GM18861 (cell line): ENCODE results near the gene CDKN2A.
"Not testable (repeated sequence)": the region's sequence is repeated elsewhere in the genome, so short reads cannot be mapped to it uniquely, and the experiment has no call there.

Source experiments
- ATAC-seq: cut with Tn5 transposase; IDR thresholded peaks from one replicate; pipeline ENCODE4 v1.9.1; 2021; ENCODE audit not compliant: unreplicated experiment

The CDKN2A gene

GRCh38 chr9:21982861-21983560, 11.2 kb downstream of the CDKN2A start:
- no peak for ATAC-seq

- ATAC-seq, result no peak
These were observed 11.8 kb downstream of the CDKN2A start for GRCh38 chr9:21982391-21982790.

GRCh38 chr9:21976334-21976875, 17.8 kb downstream of the CDKN2A start:
- ATAC-seq, result no peak

- peak; percentile 49 for ATAC-seq
These were observed 19.3 kb downstream of the CDKN2A start for GRCh38 chr9:21974722-21975409.

GRCh38 chr9:21974343-21974721, 19.9 kb downstream of the CDKN2A start:
- ATAC-seq, result no peak

- ATAC-seq, result no peak
These were observed 21.8 kb downstream of the CDKN2A start for GRCh38 chr9:21972361-21972760.

GRCh38 chr9:21970800-21971640, 23.2 kb downstream of the CDKN2A start:
- no peak for ATAC-seq

GRCh38 chr9:21969951-21970799, 24.0 kb downstream of the CDKN2A start:
- ATAC-seq, result no peak

GRCh38 chr9:21969011-21969940, 24.9 kb downstream of the CDKN2A start:
- ATAC-seq, result no peak

- no peak for ATAC-seq
These were observed 25.7 kb downstream of the CDKN2A start for GRCh38 chr9:21968331-21969010.

GRCh38 chr9:21967702-21968101, 26.5 kb downstream of the CDKN2A start:
- no peak for ATAC-seq

- no peak for ATAC-seq
These were observed 27.0 kb downstream of the CDKN2A start for GRCh38 chr9:21967169-21967568.

GRCh38 chr9:21966140-21966851, 27.9 kb downstream of the CDKN2A start:
- no peak for ATAC-seq

GRCh38 chr9:21965401-21965951, 28.7 kb downstream of the CDKN2A start:
- peak; percentile 77 for ATAC-seq

- peak; percentile 44 for ATAC-seq
These were observed 29.2 kb downstream of the CDKN2A start for GRCh38 chr9:21964925-21965385.

- no peak for ATAC-seq
These were observed 32.6 kb downstream of the CDKN2A start for GRCh38 chr9:21961569-21961968.

GRCh38 chr9:21959268-21959667, 34.9 kb downstream of the CDKN2A start:
- ATAC-seq, result not testable (repeated sequence)

- ATAC-seq, result no peak
These were observed 35.4 kb downstream of the CDKN2A start for GRCh38 chr9:21958833-21959232.
